Measurements from ENCODE around the gene SPHK2. TPM values are rescaled to one million over a fixed set of nuclear protein-coding genes. Genes with fewer than 3 reads are reported as not detected.

Gene SPHK2
- total RNA-seq, 4 donors from 2014 or later, result 15.9 to 24.5 (median 17.0) TPM

DNA sequence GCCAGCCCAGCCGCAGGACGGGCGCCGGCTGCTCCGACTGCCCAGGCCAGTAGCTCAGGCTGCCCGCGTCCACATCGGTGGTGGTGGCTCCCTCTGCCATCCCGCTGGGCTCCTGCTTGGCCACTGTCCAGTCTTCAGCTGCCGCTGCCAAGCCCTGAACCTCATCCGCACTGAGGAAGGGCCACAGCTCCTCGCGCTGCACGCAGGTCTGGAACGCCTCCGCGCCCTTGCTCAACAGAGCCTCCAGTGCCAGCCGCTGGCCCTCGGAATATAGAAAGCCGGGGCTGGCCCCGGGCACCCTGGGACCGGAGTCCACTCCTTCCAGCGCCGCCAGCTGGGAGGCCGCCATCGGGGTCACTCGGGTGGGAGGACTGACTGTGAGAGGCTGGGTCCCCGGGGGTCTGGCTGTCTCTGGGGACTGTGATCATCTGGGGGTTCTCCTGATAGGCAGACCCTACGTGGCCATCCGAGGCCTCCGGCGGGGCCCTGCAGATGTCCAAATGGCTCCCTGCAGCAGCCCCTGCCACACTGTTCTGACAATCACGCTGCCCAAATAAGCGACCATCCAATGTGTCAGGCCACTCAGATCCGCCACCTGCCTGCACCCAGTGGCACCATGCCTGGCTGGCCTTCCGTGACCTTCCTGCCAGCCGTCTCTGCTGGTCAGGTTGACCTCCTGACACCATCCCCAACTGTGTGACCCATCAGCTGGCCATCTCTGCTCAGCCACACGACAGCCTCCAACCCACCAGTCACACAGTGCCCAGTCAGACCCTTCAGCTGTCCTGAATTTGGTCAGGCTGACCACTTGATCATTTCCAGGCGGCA lies 6.1 kb upstream of the SPHK2 start:
- Histone ChIP-seq H3K4me3 (no peak overlapping the region), H3K9me3 (no peaks in the 10 kb centered on the region), H3K27me3 (no peaks in the 10 kb centered on the region), H3K36me3 (peaks cover 24 to 36% (median 31%) of the 10 kb centered on the region in 4 donors), H3K4me1 (peaks cover 18 to 39% (median 26%) of the 10 kb centered on the region in 4 donors), H3K27ac (replicated peaks in 1 of 4) (no peak overlapping the region)
- intact Hi-C loops (cut with DNase I), result no loop called here
- WGBS, result 87% methylated on average over 23 of the region's 39 CpGs
- DNase-seq (ENCODE audit: extremely low spot score), result no peak
- TF ChIP-seq, protein P1, sequence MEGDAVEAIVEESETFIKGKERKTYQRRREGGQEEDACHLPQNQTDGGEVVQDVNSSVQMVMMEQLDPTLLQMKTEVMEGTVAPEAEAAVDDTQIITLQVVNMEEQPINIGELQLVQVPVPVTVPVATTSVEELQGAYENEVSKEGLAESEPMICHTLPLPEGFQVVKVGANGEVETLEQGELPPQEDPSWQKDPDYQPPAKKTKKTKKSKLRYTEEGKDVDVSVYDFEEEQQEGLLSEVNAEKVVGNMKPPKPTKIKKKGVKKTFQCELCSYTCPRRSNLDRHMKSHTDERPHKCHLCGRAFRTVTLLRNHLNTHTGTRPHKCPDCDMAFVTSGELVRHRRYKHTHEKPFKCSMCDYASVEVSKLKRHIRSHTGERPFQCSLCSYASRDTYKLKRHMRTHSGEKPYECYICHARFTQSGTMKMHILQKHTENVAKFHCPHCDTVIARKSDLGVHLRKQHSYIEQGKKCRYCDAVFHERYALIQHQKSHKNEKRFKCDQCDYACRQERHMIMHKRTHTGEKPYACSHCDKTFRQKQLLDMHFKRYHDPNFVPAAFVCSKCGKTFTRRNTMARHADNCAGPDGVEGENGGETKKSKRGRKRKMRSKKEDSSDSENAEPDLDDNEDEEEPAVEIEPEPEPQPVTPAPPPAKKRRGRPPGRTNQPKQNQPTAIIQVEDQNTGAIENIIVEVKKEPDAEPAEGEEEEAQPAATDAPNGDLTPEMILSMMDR (IDR thresholded peaks at IDR 0.05), result no peak
- TF ChIP-seq POLR2A (IDR thresholded peaks at IDR 0.05; ENCODE audit: low read depth) (no peak), EP300 (IDR thresholded peaks at IDR 0.05) (no peak), POLR2AphosphoS5 (IDR thresholded peaks at IDR 0.05) (no peak)

DNA sequence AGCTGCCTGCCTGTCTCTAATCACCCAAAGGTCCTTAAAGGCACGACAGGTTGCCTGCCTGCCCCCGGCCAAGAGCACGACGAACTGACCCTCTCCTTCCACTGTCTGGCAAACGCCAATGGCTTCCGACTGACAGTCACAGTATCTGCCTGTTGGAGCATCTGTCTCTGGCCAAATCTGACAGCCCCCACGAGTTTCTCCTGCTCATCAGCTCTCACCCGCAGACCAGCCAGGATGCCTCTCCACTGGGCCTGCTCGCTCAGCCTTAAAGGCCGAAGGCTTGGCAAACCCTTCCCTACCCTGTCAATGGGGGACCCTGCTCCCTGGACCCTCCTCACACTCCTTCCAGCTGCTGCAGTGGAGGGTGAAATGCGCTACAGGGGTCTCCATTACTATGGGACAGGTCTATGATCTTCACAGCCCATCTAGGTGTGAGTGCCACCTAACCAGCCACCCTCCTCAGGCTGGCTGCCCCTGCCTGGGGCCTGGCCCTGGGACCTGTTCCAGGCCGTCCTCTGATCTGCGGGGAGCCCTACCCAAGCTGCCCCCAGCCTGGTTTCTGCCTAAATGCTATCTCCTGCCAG lies 5.4 kb upstream of the SPHK2 start:
- 87% methylated on average over 3 of the region's 13 CpGs for WGBS
- Histone ChIP-seq H3K27me3 (no peaks in the 10 kb centered on the region), H3K36me3 (peaks cover 24 to 36% (median 31%) of the 10 kb centered on the region in 4 donors), H3K4me3 (no peak overlapping the region), H3K9me3 (no peaks in the 10 kb centered on the region), H3K4me1 (peaks cover 20 to 41% (median 30%) of the 10 kb centered on the region in 4 donors), H3K27ac (replicated peaks in 1 of 4) (peak overlapping the region in 1 of 4 donors; percentile 27)
- no peak for DNase-seq (ENCODE audit: extremely low spot score)
- intact Hi-C loops (cut with DNase I), result no loop called here
- TF ChIP-seq, protein P1 (IDR thresholded peaks at IDR 0.05), result no peak
- TF ChIP-seq EP300 (IDR thresholded peaks at IDR 0.05) (no peak), POLR2A (IDR thresholded peaks at IDR 0.05; ENCODE audit: low read depth) (no peak), POLR2AphosphoS5 (IDR thresholded peaks at IDR 0.05) (no peak)

GRCh38 chr19:48614436-48615230 lies 4.7 kb upstream of the SPHK2 start, which contains the start of gene FAM83E:
Gene FAM83E, minus strand, starts transcription at chr19:48615076. Its CDS starts 1,704 bp downstream, at chr19:48613372.
- Histone ChIP-seq H3K9me3 (no peaks in the 10 kb centered on the region), H3K27me3 (no peaks in the 10 kb centered on the region), H3K27ac (replicated peaks in 1 of 4) (peak within 1 kb of the TSS in 2 of 4 donors; percentile 10 to 27), H3K36me3 (peaks cover 24 to 36% (median 31%) of the 10 kb centered on the region in 4 donors), H3K4me1 (peaks cover 21 to 42% (median 32%) of the 10 kb centered on the region in 4 donors), H3K4me3 (no peak within 1 kb of the TSS)
- TF ChIP-seq POLR2A (IDR thresholded peaks at IDR 0.05; ENCODE audit: low read depth) (no peak), POLR2AphosphoS5 (IDR thresholded peaks at IDR 0.05) (no peak)
- no peak for DNase-seq (ENCODE audit: extremely low spot score)
- WGBS, result 61% methylated on average over 23 of the region's 31 CpGs
- intact Hi-C loops (cut with DNase I), result no loop called here

DNA sequence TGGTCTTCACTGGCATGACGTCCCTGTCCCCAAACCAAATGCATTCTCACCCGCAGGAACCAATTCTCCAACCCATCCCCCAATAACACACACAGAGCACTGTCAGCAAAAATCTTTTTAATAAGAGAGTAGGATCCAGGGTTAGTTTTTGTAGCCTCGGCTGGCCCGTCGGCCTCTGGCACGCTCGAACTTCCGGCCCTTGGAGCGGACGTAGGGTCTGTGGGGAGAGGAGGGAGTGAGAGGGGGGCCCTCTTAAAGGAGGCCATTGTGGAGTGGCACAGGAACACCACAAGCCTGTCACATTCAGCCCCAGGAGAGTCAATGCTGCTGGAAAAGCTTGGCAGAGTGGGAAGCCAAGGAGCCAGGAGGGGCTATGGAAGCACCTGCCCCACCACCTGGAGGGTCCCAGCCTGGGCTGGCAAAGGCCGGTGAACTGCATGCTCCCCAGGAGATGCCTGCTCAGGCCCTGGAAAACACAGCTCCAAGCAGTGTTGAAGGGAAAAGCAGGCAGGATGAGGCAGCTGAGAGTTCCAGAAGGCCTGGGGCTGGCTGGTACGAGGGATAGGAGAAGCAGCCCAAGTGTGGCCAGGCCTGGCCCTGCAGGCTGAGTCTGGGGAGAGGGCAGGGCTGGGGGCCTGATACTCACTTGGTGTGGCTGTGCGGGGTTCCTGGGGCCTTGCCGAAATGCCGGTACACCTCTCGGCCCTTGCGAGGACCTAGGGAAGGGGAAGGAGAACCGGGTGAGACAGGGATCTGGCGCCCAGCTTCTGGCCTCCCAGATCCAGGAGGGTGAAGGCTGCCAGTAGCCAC lies 3.9 kb upstream of the SPHK2 start:
- DNase-seq (ENCODE audit: extremely low spot score), result no peak
- no peaks in the 10 kb centered on the region for H3K9me3 ChIP-seq
- intact Hi-C loops (cut with DNase I), result no loop called here
- H3K4me3 ChIP-seq, result no peak overlapping the region
- H3K4me1 ChIP-seq, result peaks cover 28 to 50% (median 40%) of the 10 kb centered on the region in 4 donors
- peaks cover 24 to 36% (median 31%) of the 10 kb centered on the region in 4 donors for H3K36me3 ChIP-seq
- WGBS, result 74% methylated on average over 17 of the region's 19 CpGs
- no peaks in the 10 kb centered on the region for H3K27me3 ChIP-seq
- TF ChIP-seq EP300 (IDR thresholded peaks at IDR 0.05) (no peak), POLR2A (IDR thresholded peaks at IDR 0.05; ENCODE audit: low read depth) (no peak), POLR2AphosphoS5 (IDR thresholded peaks at IDR 0.05) (no peak)
- TF ChIP-seq, protein P1 (IDR thresholded peaks at IDR 0.05), result no peak
- H3K27ac ChIP-seq (replicated peaks in 1 of 4), result peak overlapping the region in 2 of 4 donors; percentile 10 to 13

All from esophagus muscularis mucosa (tissue), 4 donors.